Adrenal gland (tissue), 12 donors: ENCODE measurements around the gene SSH2. TPM values are rescaled to one million over a fixed set of nuclear protein-coding genes. Genes with fewer than 3 reads are reported as not detected.

Experiments
- DNase-seq, 7 donors: peaks; one replicate each; pipeline ENCODE4 v3.0.0-alpha.2; 2019 to 2020
- H3K27ac ChIP-seq, 5 donors: fragments of 200-600 bp; sonication (generic) in 4 of 5; 1 replicate in 3 of 5; 2 replicates in 2 of 5; pipeline versions ENCODE4 v1.5.1 to v1.8.0; 2016 to 2020; ENCODE audit warnings: mild to moderate bottlenecking in 1 of 5
- H3K27me3 ChIP-seq: fragments of 200-600 bp; 2 replicates; pipeline ENCODE4 v1.8.0; 2021
- H3K36me3 ChIP-seq, 2 donors: fragments of 200-600 bp; replicated peaks in 1 of 2; 1 replicate in 1 of 2; 2 replicates in 1 of 2; pipeline versions ENCODE4 v1.5.1 to v1.8.0; 2018 to 2022
- H3K4me1 ChIP-seq, 2 donors: fragments of 200-600 bp; replicated peaks in 1 of 2; 1 replicate in 1 of 2; 2 replicates in 1 of 2; pipeline versions ENCODE4 v1.5.1 to v1.8.0; 2018 to 2021
- H3K4me3 ChIP-seq, 4 donors: fragments of 200-600 bp; sonication (generic) in 3 of 4; one replicate each; pipeline ENCODE4 v1.5.1; 2016 to 2018
- H3K9me3 ChIP-seq, 3 donors: fragments of 200-600 bp; sonication (generic) in 1 of 3; replicated peaks in 1 of 3; 1 replicate in 2 of 3; 2 replicates in 1 of 3; pipeline versions ENCODE4 v1.5.1 to v1.8.0; 2016 to 2021
- CTCF ChIP-seq, 6 experiments: fragments of 450-650 bp in 4 of 6; fragments of 200-600 bp in 2 of 6; sonication (generic) in 1 of 6; IDR thresholded peaks; 1 replicate in 5 of 6; 2 replicates in 1 of 6; pipeline versions ENCODE4 v1.5.1 to v1.8.0; 2016 to 2021; ENCODE audit warnings: antibody characterized with exemption in 6 of 6, mild to moderate bottlenecking in 2 of 6, moderate library complexity in 1 of 6
- POLR2A ChIP-seq, 2 donors: fragments of 450-650 bp; IDR thresholded peaks; one replicate each; pipeline ENCODE4 v1.6.1; 2017; ENCODE audit warnings: antibody characterized with exemption in 2 of 2, mild to moderate bottlenecking in 2 of 2, moderate library complexity in 1 of 2
- WGBS, 4 donors: extraction: QIAGEN DNeasy Blood & Tissue Kit in 2 of 4; methylation state at CpG; one replicate each; pipeline versions ENCODE4 v1.1.5 to v1.1.7; 2013 to 2017; 5-methylcytosine and 5-hydroxymethylcytosine counted together
- intact Hi-C, 2 donors: fragments of 100-400 bp; cut with DNase I; formaldehyde crosslinking; loops; one replicate each; pipeline versions ENCODE4 v1.14.1 to v1.15.0; 2022 to 2023
- polyA plus RNA-seq, 3 donors: library from polyadenylated mRNA; stranded (reverse); fragments of 200-250 nt in 2 of 3; fragments of 350-450 nt in 1 of 3; fragmentation: Illumina TruSeq in 1 of 3; extraction: RNeasy Lipid Tissue Mini Kit (QIAGEN cat#74804) in 1 of 3; gene quantifications; one replicate each; pipeline ENCODE4 v1.2.3, GENCODE V29; 2013 to 2014
- total RNA-seq, 9 donors: library from RNA; depleted of rRNA in 4 of 9; stranded (reverse); fragments of >200 nt in 4 of 9; fragments of 120-200 nt in 1 of 9; fragmentation: NEBNext Ultra II Directional in 1 of 9; extraction: Animal tissue kit (Norgen Biotek cat#: 25700) in 1 of 9; gene quantifications; one replicate each; pipeline versions ENCODE4 v1.1.0 to v1.2.4, GENCODE V29; 2013 to 2023
- donor health status: healthy with polysubstance abuse.
- donor health status: Bipolar disorder and iron deficiency.
- donor health status: DM: yes; HTN: yes; CAD: no.
- donor health status: DM: no; HTN: no; CAD: no.
- donor health status: DM: no; HTN: no; CAD: no.
- donor health status: DM: yes; HTN: yes; CAD: no.

The SSH2 gene
- total and polyA plus RNA-seq, 12 donors = 7.6 to 35.8 (median 20.8) TPM

- Histone ChIP-seq H3K4me3 (no peak overlapping the region), H3K27ac (no peak overlapping the region), H3K4me1 (no peaks in the 10 kb centered on the region), H3K27me3 (no peaks in the 10 kb centered on the region), H3K9me3 (no peaks in the 10 kb centered on the region), H3K36me3 (no peaks in the 10 kb centered on the region)
- intact Hi-C loops = no loop called here
- no peak for DNase-seq
- 94 to 100% (median 95%) methylated on average over 1 to 18 of the region's 18 CpGs for WGBS, 4 donors
- TF ChIP-seq CTCF (IDR thresholded peaks at IDR 0.05) = no peak
Measured at GRCh38 chr17:29972277-29972676, 42.2 kb upstream of the SSH2 start.

DNA sequence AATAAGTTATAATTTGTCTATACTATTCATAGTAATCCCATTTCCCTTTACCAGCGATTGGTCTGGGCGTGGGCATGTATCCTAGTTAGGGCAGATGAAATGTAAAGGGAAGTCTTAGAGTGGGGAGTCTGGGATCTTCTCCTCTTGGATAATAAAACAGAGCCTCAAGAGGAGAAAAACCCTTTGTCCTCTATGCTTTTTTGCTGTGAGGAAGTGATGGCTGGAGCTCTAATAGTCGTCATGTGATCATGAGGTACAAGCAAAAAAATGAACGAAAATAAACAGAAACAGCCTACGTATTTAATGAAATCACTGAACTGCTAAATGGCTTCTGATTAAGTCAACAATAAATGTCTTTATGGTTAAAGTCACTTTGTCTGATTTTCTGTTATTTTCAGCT is 38.2 kb upstream of the SSH2 start:
- no peak overlapping the region for H3K4me3 ChIP-seq
- no peaks in the 10 kb centered on the region for H3K27me3 ChIP-seq
- intact Hi-C loops = no loop called here
- TF ChIP-seq POLR2A (IDR thresholded peaks at IDR 0.05) (no peak), CTCF (IDR thresholded peaks at IDR 0.05) (no peak)
- WGBS, 4 donors = 73 to 76% (median 74%) methylated on average over 5 of the region's 5 CpGs
- no peaks in the 10 kb centered on the region for H3K9me3 ChIP-seq
- no peaks in the 10 kb centered on the region for H3K36me3 ChIP-seq
- H3K27ac ChIP-seq = no peak overlapping the region
- no peak for DNase-seq
- H3K4me1 ChIP-seq = no peaks in the 10 kb centered on the region

- no peak overlapping the region for H3K4me3 ChIP-seq
- intact Hi-C loops = no loop called here
- DNase-seq = no peak
- H3K4me1 ChIP-seq = no peaks in the 10 kb centered on the region
- no peaks in the 10 kb centered on the region for H3K9me3 ChIP-seq
- no peaks in the 10 kb centered on the region for H3K36me3 ChIP-seq
- TF ChIP-seq CTCF (IDR thresholded peaks at IDR 0.05) (no peak), POLR2A (IDR thresholded peaks at IDR 0.05) (no peak)
- no peak overlapping the region for H3K27ac ChIP-seq
- WGBS, 4 donors = 87 to 91% (median 88%) methylated on average over 2 of the region's 2 CpGs
- no peaks in the 10 kb centered on the region for H3K27me3 ChIP-seq
Measured at GRCh38 chr17:29962656-29963055, 32.6 kb upstream of the SSH2 start.

- no peak overlapping the region for H3K27ac ChIP-seq
- WGBS, 4 donors = 61 to 88% (median 81%) methylated on average over 4 of the region's 4 CpGs
- H3K4me3 ChIP-seq = no peak overlapping the region
- H3K27me3 ChIP-seq = no peaks in the 10 kb centered on the region
- DNase-seq = no peak
- intact Hi-C loops = no loop called here
- no peaks in the 10 kb centered on the region for H3K9me3 ChIP-seq
- no peaks in the 10 kb centered on the region for H3K36me3 ChIP-seq
- no peaks in the 10 kb centered on the region for H3K4me1 ChIP-seq
- TF ChIP-seq CTCF (IDR thresholded peaks at IDR 0.05) = no peak
- TF ChIP-seq POLR2A (IDR thresholded peaks at IDR 0.05) = no peak
Measured at GRCh38 chr17:29959658-29960337, 29.8 kb upstream of the SSH2 start.
